Measurements from ENCODE around the gene HOTAIR.

HOTAIR gene

GRCh38 chr12:53996240-53997203 lies 21.8 kb upstream of the HOTAIR start:
- TF ChIP-seq ZNF8 (CRISPR knock-in tag; IDR thresholded peaks at IDR 0.05) (no peak), ZNF70 (CRISPR knock-in tag; IDR thresholded peaks at IDR 0.05) (no peak), ZNF565 (CRISPR knock-in tag; conservative IDR thresholded peaks at IDR 0.05; ENCODE audit: low read depth) (no peak), CSDC2 (CRISPR knock-in tag; IDR thresholded peaks at IDR 0.05) (no peak), ISL1 (CRISPR knock-in tag; IDR thresholded peaks at IDR 0.05) (no peak), RARB (CRISPR knock-in tag; IDR thresholded peaks at IDR 0.05) (no peak)
- no peak for ATAC-seq

GRCh38 chr12:53995378-53996239 lies 20.9 kb upstream of the HOTAIR start:
- ATAC-seq: peak; percentile 6; the same call in 2 of the 3 replicates
- no peak for TF ChIP-seq CSRNP3 (CRISPR knock-in tag; IDR thresholded peaks at IDR 0.05)

- no peak for TF ChIP-seq ZNF70 (CRISPR knock-in tag; IDR thresholded peaks at IDR 0.05)
- no peak for TF ChIP-seq ZFP3 (CRISPR knock-in tag; IDR thresholded peaks at IDR 0.05)
- no peak for TF ChIP-seq ESRRG (CRISPR knock-in tag; IDR thresholded peaks at IDR 0.05)
- TF ChIP-seq CREB5 (CRISPR knock-in tag; IDR thresholded peaks at IDR 0.05; ENCODE audit: low read depth): no peak
- TF ChIP-seq BACH2 (CRISPR knock-in tag; IDR thresholded peaks at IDR 0.05; ENCODE audit: borderline replicate concordance): no peak
- TF ChIP-seq GLIS3 (CRISPR knock-in tag; IDR thresholded peaks at IDR 0.05): no peak
- no peak for TF ChIP-seq RARB (CRISPR knock-in tag; IDR thresholded peaks at IDR 0.05)
- no peak for TF ChIP-seq TSHZ2 (CRISPR knock-in tag; IDR thresholded peaks at IDR 0.05)
- TF ChIP-seq SNAI2 (CRISPR knock-in tag; IDR thresholded peaks at IDR 0.05): no peak
- no peak for TF ChIP-seq ZNF8 (CRISPR knock-in tag; IDR thresholded peaks at IDR 0.05)
- no peak for TF ChIP-seq OSR1 (CRISPR knock-in tag; IDR thresholded peaks at IDR 0.05)
- TF ChIP-seq TOX (CRISPR knock-in tag; IDR thresholded peaks at IDR 0.05; ENCODE audit: borderline replicate concordance): no peak
- TF ChIP-seq CSDC2 (CRISPR knock-in tag; IDR thresholded peaks at IDR 0.05): no peak
- no peak for TF ChIP-seq CSRNP3 (CRISPR knock-in tag; IDR thresholded peaks at IDR 0.05)
- TF ChIP-seq PPARA (CRISPR knock-in tag; IDR thresholded peaks at IDR 0.05; ENCODE audit: borderline replicate concordance): no peak
- TF ChIP-seq ARNTL (CRISPR knock-in tag; IDR thresholded peaks at IDR 0.05; ENCODE audit: borderline replicate concordance, low read depth): no peak
- TF ChIP-seq POU6F1 (CRISPR knock-in tag; IDR thresholded peaks at IDR 0.05; ENCODE audit: borderline replicate concordance, low read depth): no peak
- no peak for TF ChIP-seq ZC3H10 (CRISPR knock-in tag; IDR thresholded peaks at IDR 0.05)
- peak; percentile 2; the same call in 1 of the 3 replicates for ATAC-seq
Observed at GRCh38 chr12:53995002-53995377, 20.2 kb upstream of the HOTAIR start.
